Hematopoietic multipotent progenitor cell treated with erythropoietin and hydrocortisone succinate and interleukin-3 and kit ligand, for 8 days (in vitro differentiated cells): Measurements from ENCODE around the gene RPEL1.
A peak's percentile ranks its signal among the peaks of the same experiment; 100 is the strongest.
"Not testable (repeated sequence)": the region's sequence is repeated elsewhere in the genome, so short reads cannot be mapped to it uniquely, and the experiment has no call there.

Experiments used
- DNase-seq: peaks from one replicate; pipeline ENCODE4 v3.0.0-alpha.2; 2015

Gene RPEL1

DNA sequence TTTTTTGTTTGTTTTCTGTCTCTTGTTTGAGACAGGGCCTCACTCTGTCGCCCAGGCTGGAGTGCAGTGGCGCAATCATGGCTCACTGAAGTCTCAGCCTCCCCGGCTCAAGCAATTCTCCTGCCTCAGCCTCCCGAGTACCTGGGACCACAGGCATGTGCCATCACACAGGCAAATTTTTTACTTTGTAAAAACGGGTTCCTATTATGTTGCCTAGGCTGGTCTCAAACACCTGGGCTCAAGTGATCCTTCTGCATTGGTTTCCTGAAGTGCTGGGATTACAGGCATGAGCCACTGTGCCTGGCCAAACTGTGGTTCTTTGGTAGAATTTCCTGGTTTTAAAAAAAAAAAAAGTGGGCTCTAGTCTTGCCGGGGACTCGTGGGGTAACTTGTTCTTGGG lies at the start of gene RPEL1:
Gene RPEL1, plus strand, starts transcription at position 301 of the 400 bp plus-strand sequence. CDS start 110 bp downstream, outside the sequence.
- not testable (repeated sequence) for DNase-seq

- no peak for DNase-seq
Observed at GRCh38 chr10:103196516-103196915, 49.2 kb upstream of the RPEL1 start.

GRCh38 chr10:103197174-103197573 lies 48.5 kb upstream of the RPEL1 start:
- DNase-seq = peak; percentile 98

DNA sequence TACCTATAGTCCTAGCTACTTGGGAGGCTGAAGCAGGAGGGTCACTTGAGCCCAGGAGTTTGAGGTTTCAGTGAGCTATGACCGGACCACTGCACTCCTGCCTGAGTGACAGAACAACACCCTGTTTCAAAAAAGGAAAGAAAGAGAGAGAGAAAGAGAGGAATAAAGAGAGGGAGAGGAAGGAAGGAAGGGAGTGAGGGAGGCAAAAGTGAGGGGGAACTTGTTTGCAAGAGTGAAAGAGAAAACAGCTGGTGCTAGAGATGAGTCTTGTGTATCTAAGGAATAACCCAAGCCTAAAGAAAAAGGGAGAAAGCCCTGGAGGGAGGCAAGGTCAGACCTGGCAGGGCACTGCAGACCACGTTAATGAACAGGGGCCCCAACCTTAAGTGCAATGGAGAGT lies 47.8 kb upstream of the RPEL1 start:
- no peak for DNase-seq

GRCh38 chr10:103198648-103199047 lies 47.0 kb upstream of the RPEL1 start:
- DNase-seq = no peak

GRCh38 chr10:103199488-103199887 lies 46.2 kb upstream of the RPEL1 start:
- DNase-seq = no peak

DNA sequence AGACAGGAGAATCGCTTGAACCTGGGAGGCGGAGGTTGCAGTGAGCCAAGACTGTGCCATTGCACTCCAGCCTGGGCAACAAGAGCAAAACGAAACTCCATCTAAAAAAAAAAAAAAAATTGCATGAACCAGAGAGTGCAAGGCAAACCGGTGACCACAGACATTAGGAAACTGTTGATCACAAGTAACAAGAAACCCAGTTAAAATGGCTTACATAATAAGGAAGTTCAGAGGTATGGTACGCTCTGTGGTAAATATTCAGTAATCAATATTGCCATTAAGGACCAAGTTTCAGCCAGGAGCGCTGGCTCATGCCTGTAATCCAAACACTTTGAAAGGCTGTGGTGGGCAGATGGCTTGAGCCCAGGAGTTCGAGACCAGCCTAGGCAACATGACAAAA lies 43.4 kb upstream of the RPEL1 start:
- DNase-seq = no peak

- no peak for DNase-seq
Observed at GRCh38 chr10:103203466-103203865, 42.2 kb upstream of the RPEL1 start.

GRCh38 chr10:103204353-103205255 lies 41.1 kb upstream of the RPEL1 start:
- DNase-seq = no peak

DNA sequence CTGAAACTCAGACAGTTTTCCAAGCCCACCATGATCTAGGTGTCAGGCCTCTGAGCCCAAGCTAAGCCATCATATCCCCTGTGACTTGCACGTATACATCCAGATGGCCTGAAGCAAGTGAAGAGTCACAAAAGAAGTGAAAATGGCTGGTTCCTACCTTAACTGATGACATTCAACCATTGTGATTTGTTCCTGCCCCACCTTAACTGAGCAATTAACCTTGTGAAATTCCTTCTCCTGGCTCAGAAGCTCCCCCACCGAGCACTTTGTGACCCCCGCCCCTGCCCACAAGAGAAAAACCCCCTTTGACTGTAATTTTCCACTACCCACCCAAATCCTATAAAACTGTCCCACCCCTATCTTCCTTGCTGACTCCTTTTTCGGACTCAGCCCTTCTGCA lies 40.3 kb upstream of the RPEL1 start:
- not testable (repeated sequence) for DNase-seq

DNA sequence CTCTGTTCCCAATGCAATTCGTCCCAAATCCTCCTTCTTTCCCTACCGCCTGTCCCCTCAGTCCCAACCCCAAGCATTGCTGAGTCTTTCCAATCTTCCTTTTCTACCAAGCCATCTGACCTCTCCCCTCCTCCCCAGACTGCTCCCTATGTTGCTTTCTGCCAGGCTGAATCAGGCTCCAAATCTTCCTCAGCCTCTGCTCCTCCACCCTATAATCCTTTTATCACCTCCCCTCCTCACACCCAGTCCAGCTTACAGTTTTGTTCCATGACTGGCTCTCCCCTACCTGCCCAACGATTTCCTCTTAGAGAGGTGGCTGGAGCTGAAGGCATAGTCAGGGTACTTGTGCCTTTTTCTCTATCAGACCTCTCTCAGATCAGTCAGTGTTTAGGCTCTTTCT lies 39.0 kb upstream of the RPEL1 start:
- DNase-seq = not testable (repeated sequence)

- DNase-seq = no peak
Observed at GRCh38 chr10:103207141-103207540, 38.5 kb upstream of the RPEL1 start.

DNA sequence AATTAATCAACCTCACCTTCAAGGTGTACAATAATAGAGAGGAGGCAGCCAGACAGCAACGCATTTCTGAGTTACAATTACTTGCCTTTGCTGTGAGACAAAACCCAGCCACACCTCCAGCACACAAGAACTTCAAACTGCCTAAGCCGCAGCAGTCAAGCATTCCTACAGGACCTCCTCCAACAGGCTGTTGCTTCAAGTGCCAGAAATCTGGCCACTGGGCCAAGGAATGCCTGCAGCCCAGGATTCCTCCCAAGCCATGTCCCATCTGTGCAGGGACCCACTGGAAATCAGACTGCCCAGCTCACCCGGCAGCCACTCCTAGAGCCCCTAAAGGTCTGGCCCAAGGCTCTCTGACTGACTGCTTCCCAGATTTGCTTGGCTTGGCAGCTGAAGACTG lies 38.0 kb upstream of the RPEL1 start:
- not testable (repeated sequence) for DNase-seq

DNA sequence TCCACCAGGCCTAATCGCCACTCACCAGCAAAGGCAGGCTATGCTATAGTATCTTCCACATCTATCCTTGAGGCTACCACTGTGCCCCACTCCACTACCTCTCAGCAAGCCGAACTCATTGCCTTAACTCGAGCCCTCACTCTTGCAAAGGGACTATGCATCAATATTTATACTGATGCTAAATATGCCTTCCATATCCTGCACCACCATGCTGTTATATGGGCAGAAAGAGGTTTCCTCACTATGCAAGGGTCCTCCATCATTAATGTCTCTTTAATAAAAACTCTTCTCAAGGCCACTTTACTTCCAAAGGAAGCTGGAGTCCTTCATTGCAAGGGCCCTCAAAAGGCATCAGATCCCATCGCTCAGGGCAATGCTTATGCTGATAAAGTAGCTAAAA lies 35.4 kb upstream of the RPEL1 start:
- DNase-seq = not testable (repeated sequence)

DNA sequence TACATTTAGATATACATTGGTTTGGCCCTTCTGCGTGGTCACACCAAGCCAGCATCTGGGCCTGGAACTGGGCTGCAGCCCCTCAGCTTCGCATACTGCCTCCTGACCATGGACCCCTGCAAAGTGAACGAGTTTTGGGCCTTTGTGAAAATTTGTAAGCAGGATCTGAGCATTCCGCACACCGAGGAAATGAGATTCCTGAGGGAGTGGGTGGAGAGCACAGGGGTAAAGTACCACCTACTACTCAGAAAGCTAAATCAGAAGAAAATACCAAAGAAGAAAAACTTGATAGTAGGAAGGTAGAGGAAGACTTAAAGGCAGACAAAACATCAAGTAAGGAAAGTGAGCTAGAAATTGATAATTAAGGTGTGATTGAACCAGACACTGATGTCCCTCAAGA lies 30.1 kb upstream of the RPEL1 start:
- DNase-seq = no peak

GRCh38 chr10:103216362-103216761 lies 29.3 kb upstream of the RPEL1 start:
- not testable (repeated sequence) for DNase-seq

DNA sequence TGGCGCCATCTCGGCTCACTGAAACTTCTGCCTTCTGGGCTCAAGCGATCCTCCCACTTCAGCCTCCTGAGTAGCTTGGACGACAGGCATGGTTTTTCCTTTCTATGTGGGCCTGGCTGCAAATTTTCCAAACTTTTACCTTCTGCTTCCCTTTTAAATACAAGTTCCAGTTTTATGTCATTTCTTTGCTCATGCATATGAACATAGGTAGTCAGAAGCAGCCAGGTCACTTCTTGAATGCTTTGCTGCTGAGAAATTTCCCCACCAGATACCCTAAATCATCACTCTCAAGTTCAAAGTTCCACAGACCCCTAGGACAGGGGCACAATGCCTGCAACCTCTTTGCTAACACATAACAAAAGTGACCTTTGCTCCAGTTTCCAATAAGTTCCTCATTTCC lies 21.6 kb upstream of the RPEL1 start:
- DNase-seq = no peak

- not testable (repeated sequence) for DNase-seq
Observed at GRCh38 chr10:103224721-103225120, 21.0 kb upstream of the RPEL1 start.

DNA sequence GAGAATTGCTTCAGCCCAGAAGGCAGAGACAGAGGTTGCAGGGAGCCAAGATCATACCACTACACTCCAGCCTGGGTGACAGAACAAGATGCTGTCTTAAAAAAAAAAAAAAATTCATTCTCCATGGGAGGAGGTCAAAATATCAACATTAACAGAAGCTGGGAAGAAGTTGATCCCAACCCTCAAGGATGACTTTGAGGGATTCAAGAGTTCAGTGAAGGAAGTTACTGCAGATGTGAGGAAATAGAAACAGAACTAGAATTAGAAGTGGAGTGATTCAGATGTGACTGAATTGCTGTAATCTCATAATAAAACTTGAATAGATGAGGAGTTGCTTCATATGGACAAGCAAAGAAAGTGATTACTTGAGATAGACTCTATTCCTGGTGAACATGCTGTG lies 19.7 kb upstream of the RPEL1 start:
- no peak for DNase-seq

- no peak for DNase-seq
Observed at GRCh38 chr10:103227416-103227815, 18.3 kb upstream of the RPEL1 start.

DNA sequence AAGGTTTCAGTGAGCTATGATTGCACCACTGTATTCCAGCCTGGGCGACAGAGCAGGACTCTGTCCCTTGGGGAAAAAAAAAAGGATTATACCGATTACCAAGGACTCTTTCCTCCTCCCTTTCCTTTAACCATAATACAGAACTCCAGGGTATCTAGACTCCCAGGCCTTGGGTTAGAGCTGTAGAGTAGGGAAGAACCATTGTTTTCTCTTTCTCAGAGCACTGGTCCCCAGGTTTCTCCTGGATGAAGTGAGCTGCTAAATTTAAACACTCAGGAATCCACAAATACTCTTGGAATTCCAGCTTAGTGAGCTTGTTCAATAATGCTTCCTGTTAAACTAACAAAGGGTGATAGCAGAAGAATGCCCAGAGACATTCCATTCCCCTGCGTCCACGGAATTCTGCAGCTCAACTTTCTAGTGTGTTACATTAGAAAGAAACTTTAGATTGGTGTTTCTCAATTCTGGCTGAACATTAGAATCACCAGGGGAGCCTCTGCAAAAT lies 14.6 kb upstream of the RPEL1 start:
- no peak for DNase-seq

GRCh38 chr10:103232131-103232673 lies 13.5 kb upstream of the RPEL1 start:
- no peak for DNase-seq

DNA sequence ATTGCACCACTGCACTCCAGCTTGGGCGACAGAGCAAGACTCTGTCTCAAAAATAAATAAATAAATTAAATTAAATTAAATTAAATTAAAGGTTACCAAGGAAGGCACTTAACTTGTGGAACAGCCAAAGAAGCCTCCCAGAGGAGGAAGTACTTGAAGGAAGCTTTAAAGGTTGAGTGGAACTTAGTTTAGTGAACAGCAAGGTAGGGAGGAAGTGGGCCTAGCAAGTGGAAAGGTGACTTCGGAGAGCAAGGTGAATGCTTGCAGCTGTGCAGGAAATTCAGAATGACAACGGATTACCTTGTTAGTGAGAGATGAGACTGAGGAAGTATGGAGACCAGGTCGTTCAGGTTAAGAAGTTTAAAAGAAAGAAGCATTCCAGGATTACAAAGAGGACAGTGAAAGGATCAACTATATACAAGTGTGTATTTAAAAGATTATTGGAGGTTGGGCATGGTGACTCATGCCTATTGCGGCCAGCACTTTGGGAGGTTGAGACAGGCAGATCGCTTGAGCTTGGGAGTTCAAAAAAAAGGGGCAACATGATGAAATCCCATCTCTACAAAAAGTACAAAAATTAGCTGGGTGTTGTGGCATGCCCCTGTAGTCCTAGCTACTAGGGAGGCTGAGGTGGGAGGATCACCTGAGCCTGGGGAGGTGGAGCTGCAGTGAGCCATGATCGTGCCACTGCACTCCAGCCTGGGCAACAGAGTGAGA lies 12.8 kb upstream of the RPEL1 start:
- DNase-seq = no peak

DNA sequence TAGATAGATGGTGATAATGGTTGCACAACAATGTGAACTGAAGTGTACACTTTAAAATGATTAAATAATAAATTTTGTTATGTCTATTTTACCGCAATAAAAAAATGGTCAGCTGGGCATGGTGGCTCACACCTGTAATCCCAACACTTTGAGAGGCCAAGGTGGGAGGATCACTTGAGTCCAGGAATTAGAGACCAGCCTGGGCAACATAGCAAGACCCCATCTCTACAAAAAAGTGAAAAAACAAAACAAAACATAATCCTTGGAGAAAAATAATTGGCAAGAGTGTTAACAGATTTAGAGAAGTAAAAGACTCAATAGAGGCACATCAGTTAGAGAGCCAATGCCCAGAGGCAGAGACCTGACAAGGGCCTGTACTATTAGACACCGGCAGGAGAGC lies 9.9 kb upstream of the RPEL1 start:
- DNase-seq = no peak
